ENCODE data around the gene LARGE1.
A peak's percentile ranks its signal among the peaks of the same experiment; 100 is the strongest.

LARGE1 gene

GRCh38 chr22:33747576-33748180 lies 172.6 kb downstream of the LARGE1 start:
- no peak overlapping the region for H3K9ac ChIP-seq (ENCODE audit: low read depth, low read length)
- H3K4me3 ChIP-seq (ENCODE audit: low read depth in 1 of 2, low read length in 2 of 2) = no peak overlapping the region
- ATAC-seq (ENCODE audit: insufficient read depth, low read depth) (no peak), DNase-seq (peak; percentile 4)
- TF ChIP-seq CTCF (IDR thresholded peaks at IDR 0.05; ENCODE audit: borderline replicate concordance, extremely low read depth, low read length, poor library complexity, severe bottlenecking) (no peak), EZH2 (IDR thresholded peaks at IDR 0.05; ENCODE audit: borderline replicate concordance, low read depth, low read length, severe bottlenecking) (no peak)
- no peaks in the 10 kb centered on the region for H3K9me3 ChIP-seq (ENCODE audit: insufficient read depth, low read length, severe bottlenecking)
- H3K27ac ChIP-seq (ENCODE audit: low read length) = no peak overlapping the region
- H2AFZ ChIP-seq (ENCODE audit: low read depth, low read length) = no peak overlapping the region
- no peak overlapping the region for H3K4me2 ChIP-seq (ENCODE audit: insufficient read depth, low read length)
- no peaks in the 10 kb centered on the region for H3K27me3 ChIP-seq (ENCODE audit: insufficient read depth, low read length, poor library complexity)
- H4K20me1 ChIP-seq (ENCODE audit: insufficient read depth, low read length) = no peaks in the 10 kb centered on the region
- no peaks in the 10 kb centered on the region for H3K4me1 ChIP-seq (ENCODE audit: insufficient read depth, low read length)
- H3K36me3 ChIP-seq (ENCODE audit: insufficient read depth, low read length) = no peaks in the 10 kb centered on the region
- H3K79me2 ChIP-seq (ENCODE audit: insufficient read depth, low read length) = no peaks in the 10 kb centered on the region

GRCh38 chr22:33747029-33747428 lies 173.2 kb downstream of the LARGE1 start:
- Histone ChIP-seq H3K27me3 (ENCODE audit: insufficient read depth, low read length, poor library complexity) (no peaks in the 10 kb centered on the region), H3K4me2 (ENCODE audit: insufficient read depth, low read length) (no peak overlapping the region), H3K9me3 (ENCODE audit: insufficient read depth, low read length, severe bottlenecking) (no peaks in the 10 kb centered on the region), H2AFZ (ENCODE audit: low read depth, low read length) (no peak overlapping the region), H3K4me3 (ENCODE audit: low read depth in 1 of 2, low read length in 2 of 2) (no peak overlapping the region), H3K27ac (ENCODE audit: low read length) (no peak overlapping the region), H3K79me2 (ENCODE audit: insufficient read depth, low read length) (no peaks in the 10 kb centered on the region), H3K36me3 (ENCODE audit: insufficient read depth, low read length) (no peaks in the 10 kb centered on the region), H3K9ac (ENCODE audit: low read depth, low read length) (no peak overlapping the region), H3K4me1 (ENCODE audit: insufficient read depth, low read length) (no peaks in the 10 kb centered on the region), H4K20me1 (ENCODE audit: insufficient read depth, low read length) (no peaks in the 10 kb centered on the region)
- DNase-seq (no peak), ATAC-seq (ENCODE audit: insufficient read depth, low read depth) (no peak)
- TF ChIP-seq CTCF (IDR thresholded peaks at IDR 0.05; ENCODE audit: borderline replicate concordance, extremely low read depth, low read length, poor library complexity, severe bottlenecking) (no peak), EZH2 (IDR thresholded peaks at IDR 0.05; ENCODE audit: borderline replicate concordance, low read depth, low read length, severe bottlenecking) (no peak)

GRCh38 chr22:33746501-33746928 lies 173.8 kb downstream of the LARGE1 start:
- TF ChIP-seq EZH2 (IDR thresholded peaks at IDR 0.05; ENCODE audit: borderline replicate concordance, low read depth, low read length, severe bottlenecking) (no peak), CTCF (IDR thresholded peaks at IDR 0.05; ENCODE audit: borderline replicate concordance, extremely low read depth, low read length, poor library complexity, severe bottlenecking) (no peak)
- no peak overlapping the region for H3K4me3 ChIP-seq (ENCODE audit: low read depth in 1 of 2, low read length in 2 of 2)
- no peak overlapping the region for H3K4me2 ChIP-seq (ENCODE audit: insufficient read depth, low read length)
- no peak overlapping the region for H3K9ac ChIP-seq (ENCODE audit: low read depth, low read length)
- H4K20me1 ChIP-seq (ENCODE audit: insufficient read depth, low read length) = no peaks in the 10 kb centered on the region
- H3K4me1 ChIP-seq (ENCODE audit: insufficient read depth, low read length) = no peaks in the 10 kb centered on the region
- H3K27ac ChIP-seq (ENCODE audit: low read length) = no peak overlapping the region
- no peaks in the 10 kb centered on the region for H3K27me3 ChIP-seq (ENCODE audit: insufficient read depth, low read length, poor library complexity)
- H3K9me3 ChIP-seq (ENCODE audit: insufficient read depth, low read length, severe bottlenecking) = no peaks in the 10 kb centered on the region
- H3K79me2 ChIP-seq (ENCODE audit: insufficient read depth, low read length) = no peaks in the 10 kb centered on the region
- DNase-seq = no peak
- ATAC-seq (ENCODE audit: insufficient read depth, low read depth) = no peak
- no peaks in the 10 kb centered on the region for H3K36me3 ChIP-seq (ENCODE audit: insufficient read depth, low read length)
- no peak overlapping the region for H2AFZ ChIP-seq (ENCODE audit: low read depth, low read length)

All from DND-41 (cell line).